ENCODE data around the gene CYP3A5. TPM values are rescaled to one million over a fixed set of nuclear protein-coding genes. Genes with fewer than 3 reads are reported as not detected.
A peak's percentile ranks its signal among the peaks of the same experiment; 100 is the strongest.
"Not testable (repeated sequence)": the region's sequence is repeated elsewhere in the genome, so short reads cannot be mapped to it uniquely, and the experiment has no call there.

Gene CYP3A5
- total RNA-seq, 1 donor from 2014 or later, result not detected

GRCh38 chr7:99648843-99649242 lies 31.0 kb downstream of the CYP3A5 start:
- no peak overlapping the region for H3K27ac Mint-ChIP-seq
- peaks cover 31% of the 10 kb centered on the region for H3K36me3 Mint-ChIP-seq (ENCODE audit: low read depth)
- intact Hi-C loops (cut with micrococcal nuclease), result no loop called here
- H3K9me3 Mint-ChIP-seq, result peaks cover 8% of the 10 kb centered on the region
- DNase-seq (ENCODE audit: low spot score), result no peak
- H3K4me3 Mint-ChIP-seq, result no peak overlapping the region
- H3K27me3 Mint-ChIP-seq (ENCODE audit: insufficient read depth), result no peaks in the 10 kb centered on the region
- peaks cover 5% of the 10 kb centered on the region for H3K4me1 Mint-ChIP-seq (ENCODE audit: low read depth)

- peaks cover 16% of the 10 kb centered on the region for H3K4me1 Mint-ChIP-seq (ENCODE audit: low read depth)
These were observed 34.2 kb downstream of the CYP3A5 start for GRCh38 chr7:99645590-99645989.

GRCh38 chr7:99644431-99644830 lies 35.4 kb downstream of the CYP3A5 start:
- intact Hi-C loops (cut with micrococcal nuclease), result no loop called here

More at GRCh38 chr7:99645590-99645989, 34.2 kb downstream of the CYP3A5 start:
- no peak for DNase-seq (ENCODE audit: low spot score)
- H3K27me3 Mint-ChIP-seq (ENCODE audit: insufficient read depth), result no peaks in the 10 kb centered on the region
- H3K4me3 Mint-ChIP-seq, result no peak overlapping the region
- H3K36me3 Mint-ChIP-seq (ENCODE audit: low read depth), result peaks cover 48% of the 10 kb centered on the region
- intact Hi-C loops (cut with micrococcal nuclease), result no loop called here
- H3K27ac Mint-ChIP-seq, result no peak overlapping the region
- peaks cover 8% of the 10 kb centered on the region for H3K9me3 Mint-ChIP-seq

GRCh38 chr7:99643464-99643863 lies 36.3 kb downstream of the CYP3A5 start:
- H3K27ac Mint-ChIP-seq, result no peak overlapping the region
- H3K36me3 Mint-ChIP-seq (ENCODE audit: low read depth), result peaks cover 49% of the 10 kb centered on the region
- DNase-seq (ENCODE audit: low spot score), result no peak
- peaks cover 16% of the 10 kb centered on the region for H3K4me1 Mint-ChIP-seq (ENCODE audit: low read depth)
- no peak overlapping the region for H3K4me3 Mint-ChIP-seq
- H3K9me3 Mint-ChIP-seq, result peaks cover 8% of the 10 kb centered on the region
- H3K27me3 Mint-ChIP-seq (ENCODE audit: insufficient read depth), result no peaks in the 10 kb centered on the region
- intact Hi-C loops (cut with micrococcal nuclease), result no loop called here

More at GRCh38 chr7:99644431-99644830, 35.4 kb downstream of the CYP3A5 start:
- H3K4me3 Mint-ChIP-seq, result no peak overlapping the region
- peaks cover 8% of the 10 kb centered on the region for H3K9me3 Mint-ChIP-seq
- no peaks in the 10 kb centered on the region for H3K27me3 Mint-ChIP-seq (ENCODE audit: insufficient read depth)
- H3K4me1 Mint-ChIP-seq (ENCODE audit: low read depth), result peaks cover 16% of the 10 kb centered on the region
- peaks cover 48% of the 10 kb centered on the region for H3K36me3 Mint-ChIP-seq (ENCODE audit: low read depth)
- H3K27ac Mint-ChIP-seq, result no peak overlapping the region
- DNase-seq (ENCODE audit: low spot score), result no peak

GRCh38 chr7:99642027-99642426 lies 37.8 kb downstream of the CYP3A5 start:
- intact Hi-C loops (cut with micrococcal nuclease), result no loop called here

GRCh38 chr7:99639267-99639666 lies 40.5 kb downstream of the CYP3A5 start:
- no peak overlapping the region for H3K27ac Mint-ChIP-seq
- H3K9me3 Mint-ChIP-seq, result no peaks in the 10 kb centered on the region
- no peaks in the 10 kb centered on the region for H3K27me3 Mint-ChIP-seq (ENCODE audit: insufficient read depth)
- H3K4me1 Mint-ChIP-seq (ENCODE audit: low read depth), result peaks cover 23% of the 10 kb centered on the region
- intact Hi-C loops (cut with micrococcal nuclease), result no loop called here
- peaks cover 32% of the 10 kb centered on the region for H3K36me3 Mint-ChIP-seq (ENCODE audit: low read depth)
- DNase-seq (ENCODE audit: low spot score), result no peak
- no peak overlapping the region for H3K4me3 Mint-ChIP-seq

More at GRCh38 chr7:99642027-99642426, 37.8 kb downstream of the CYP3A5 start:
- H3K4me1 Mint-ChIP-seq (ENCODE audit: low read depth), result peaks cover 23% of the 10 kb centered on the region
- no peaks in the 10 kb centered on the region for H3K27me3 Mint-ChIP-seq (ENCODE audit: insufficient read depth)
- peak overlapping the region; percentile 40 for H3K27ac Mint-ChIP-seq
- peaks cover 8% of the 10 kb centered on the region for H3K9me3 Mint-ChIP-seq
- H3K4me3 Mint-ChIP-seq, result no peak overlapping the region
- DNase-seq (ENCODE audit: low spot score), result no peak
- H3K36me3 Mint-ChIP-seq (ENCODE audit: low read depth), result peaks cover 44% of the 10 kb centered on the region

- DNase-seq (ENCODE audit: low spot score), result no peak
- Mint-ChIP-seq H3K9me3 (no peaks in the 10 kb centered on the region), H3K27me3 (ENCODE audit: insufficient read depth) (no peaks in the 10 kb centered on the region), H3K4me3 (no peak overlapping the region), H3K36me3 (ENCODE audit: low read depth) (peaks cover 28% of the 10 kb centered on the region), H3K27ac (no peak overlapping the region), H3K4me1 (ENCODE audit: low read depth) (peaks cover 23% of the 10 kb centered on the region)
- intact Hi-C loops (cut with micrococcal nuclease), result no loop called here
These were observed 41.1 kb downstream of the CYP3A5 start for GRCh38 chr7:99638731-99639130.

- DNase-seq (ENCODE audit: low spot score); H3K4me3 Mint-ChIP-seq; H3K27me3 Mint-ChIP-seq (ENCODE audit: insufficient read depth); H3K9me3 Mint-ChIP-seq: not testable (repeated sequence)
- intact Hi-C loops (cut with micrococcal nuclease), result loop anchor here (2.0 kb wide), 1 partner anchor 151 kb away; no protein-coding TSS in a partner anchor
- Mint-ChIP-seq H3K27ac (peak overlapping the region; percentile 29), H3K36me3 (ENCODE audit: low read depth) (peaks cover 27% of the 10 kb centered on the region), H3K4me1 (ENCODE audit: low read depth) (peaks cover 23% of the 10 kb centered on the region)
These were observed 42.4 kb downstream of the CYP3A5 start for GRCh38 chr7:99637414-99637813.

GRCh38 chr7:99631295-99632109 lies 48.3 kb downstream of the CYP3A5 start:
- peak overlapping the region; percentile 75 for H3K27ac Mint-ChIP-seq
- intact Hi-C loops (cut with micrococcal nuclease), result no loop called here
- H3K36me3 Mint-ChIP-seq (ENCODE audit: low read depth), result peaks cover 47% of the 10 kb centered on the region
- H3K9me3 Mint-ChIP-seq, result no peaks in the 10 kb centered on the region
- peaks cover 18% of the 10 kb centered on the region for H3K4me1 Mint-ChIP-seq (ENCODE audit: low read depth)
- no peaks in the 10 kb centered on the region for H3K27me3 Mint-ChIP-seq (ENCODE audit: insufficient read depth)
- DNase-seq (ENCODE audit: low spot score), result no peak
- no peak overlapping the region for H3K4me3 Mint-ChIP-seq

GRCh38 chr7:99629643-99630042 lies 50.2 kb downstream of the CYP3A5 start:
- H3K27ac Mint-ChIP-seq, result no peak overlapping the region

GRCh38 chr7:99628471-99629465 lies 51.0 kb downstream of the CYP3A5 start:
- peak overlapping the region; percentile 30 for H3K27ac Mint-ChIP-seq
- intact Hi-C loops (cut with micrococcal nuclease), result loop anchor here (10.0 kb wide), 1 partner anchor 386 kb away; the partner anchor contains the start of gene ZKSCAN1

More at GRCh38 chr7:99629643-99630042, 50.2 kb downstream of the CYP3A5 start:
- H3K4me3 Mint-ChIP-seq, result no peak overlapping the region
- H3K4me1 Mint-ChIP-seq (ENCODE audit: low read depth), result peaks cover 37% of the 10 kb centered on the region
- intact Hi-C loops (cut with micrococcal nuclease), result loop anchor here (10.0 kb wide), 1 partner anchor 385 kb away; the partner anchor contains the start of gene ZKSCAN1
- peaks cover 59% of the 10 kb centered on the region for H3K36me3 Mint-ChIP-seq (ENCODE audit: low read depth)
- H3K9me3 Mint-ChIP-seq, result no peaks in the 10 kb centered on the region
- DNase-seq (ENCODE audit: low spot score), result no peak
- no peaks in the 10 kb centered on the region for H3K27me3 Mint-ChIP-seq (ENCODE audit: insufficient read depth)

GRCh38 chr7:99627513-99627912 lies 52.3 kb downstream of the CYP3A5 start:
- Mint-ChIP-seq H3K36me3 (ENCODE audit: low read depth) (peaks cover 74% of the 10 kb centered on the region), H3K27ac (no peak overlapping the region), H3K9me3 (no peaks in the 10 kb centered on the region), H3K4me3 (no peak overlapping the region), H3K27me3 (ENCODE audit: insufficient read depth) (peaks cover 2% of the 10 kb centered on the region), H3K4me1 (ENCODE audit: low read depth) (peaks cover 58% of the 10 kb centered on the region)
- DNase-seq (ENCODE audit: low spot score), result no peak
- intact Hi-C loops (cut with micrococcal nuclease), result loop anchor here (10.0 kb wide), 1 partner anchor 387 kb away; the partner anchor contains the start of gene ZKSCAN1

More at GRCh38 chr7:99628471-99629465, 51.0 kb downstream of the CYP3A5 start:
- H3K4me1 Mint-ChIP-seq (ENCODE audit: low read depth), result peaks cover 46% of the 10 kb centered on the region
- peaks cover 2% of the 10 kb centered on the region for H3K27me3 Mint-ChIP-seq (ENCODE audit: insufficient read depth)
- peaks cover 68% of the 10 kb centered on the region for H3K36me3 Mint-ChIP-seq (ENCODE audit: low read depth)
- no peak overlapping the region for H3K4me3 Mint-ChIP-seq
- DNase-seq (ENCODE audit: low spot score), result no peak
- H3K9me3 Mint-ChIP-seq, result no peaks in the 10 kb centered on the region
